Stimulated activated CD4-positive, alpha-beta T cell treated with anti-CD3 and anti-CD28 coated beads, Interleukin-4, amount 100 ng/mL, for 1 hour (primary cell): ENCODE results near the gene POLD1.
A peak's percentile ranks its signal among the peaks of the same experiment; 100 is the strongest.

ENCODE experiments used
- DNase-seq: peaks from one replicate; pipeline ENCODE4 v3.0.0-alpha.2; 2020

Gene POLD1

GRCh38 chr19:50447053-50447452, 62.9 kb downstream of the POLD1 start:
- DNase-seq: no peak

- no peak for DNase-seq
These were observed 63.6 kb downstream of the POLD1 start for GRCh38 chr19:50447750-50448149.

GRCh38 chr19:50449236-50449899, 65.2 kb downstream of the POLD1 start:
- DNase-seq: no peak

- DNase-seq: no peak
These were observed 66.4 kb downstream of the POLD1 start for GRCh38 chr19:50450369-50451222.

GRCh38 chr19:50451223-50451534, 67.0 kb downstream of the POLD1 start:
- no peak for DNase-seq

GRCh38 chr19:50453243-50453642, 69.1 kb downstream of the POLD1 start:
- DNase-seq: no peak

GRCh38 chr19:50455992-50456391, 71.8 kb downstream of the POLD1 start:
- no peak for DNase-seq

- no peak for DNase-seq
These were observed 73.2 kb downstream of the POLD1 start for GRCh38 chr19:50457300-50457699.

- DNase-seq: no peak
These were observed 74.4 kb downstream of the POLD1 start for GRCh38 chr19:50458396-50459066.

- no peak for DNase-seq
These were observed 74.9 kb downstream of the POLD1 start for GRCh38 chr19:50459067-50459456.

- no peak for DNase-seq
These were observed 75.5 kb downstream of the POLD1 start for GRCh38 chr19:50459638-50460037.

- DNase-seq: no peak
These were observed 76.1 kb downstream of the POLD1 start for GRCh38 chr19:50460161-50460765.

GRCh38 chr19:50461066-50461875, 77.1 kb downstream of the POLD1 start:
- DNase-seq: peak; percentile 55

- no peak for DNase-seq
These were observed 78.8 kb downstream of the POLD1 start for GRCh38 chr19:50462970-50463369.

GRCh38 chr19:50464348-50464747, 80.2 kb downstream of the POLD1 start:
- no peak for DNase-seq

GRCh38 chr19:50465000-50465399, 80.9 kb downstream of the POLD1 start:
- no peak for DNase-seq

GRCh38 chr19:50465986-50466705, 82.0 kb downstream of the POLD1 start:
- no peak for DNase-seq

- DNase-seq: no peak
These were observed 82.5 kb downstream of the POLD1 start for GRCh38 chr19:50466706-50467039.

GRCh38 chr19:50467566-50467965, 83.4 kb downstream of the POLD1 start:
- no peak for DNase-seq
